Renal cortical epithelial cell (primary cell): Measurements from ENCODE around the gene PLSCR5. TPM values are rescaled to one million over a fixed set of nuclear protein-coding genes. Genes with fewer than 3 reads are reported as not detected.
A peak's percentile ranks its signal among the peaks of the same experiment; 100 is the strongest.

Experiments
- DNase-seq: peaks from one replicate; pipeline ENCODE4 v3.0.0-alpha.2; 2011; ENCODE audit warnings: low read depth
- total RNA-seq: library from RNA; depleted of rRNA; stranded (reverse); fragments of >200 nt; gene quantifications from 2 replicates; pipeline ENCODE4 v1.2.3, GENCODE V29; 2014

The PLSCR5 gene
- total RNA-seq, 1 donor from 2014 or later, result not detected

GRCh38 chr3:146589899-146590508 is 15.1 kb downstream of the PLSCR5 start:
- DNase-seq, result peak; percentile 57

- no peak for DNase-seq
Observed at GRCh38 chr3:146585156-146585555, 20.0 kb downstream of the PLSCR5 start.

- DNase-seq, result peak; percentile 21
Observed at GRCh38 chr3:146581951-146582467, 23.1 kb downstream of the PLSCR5 start.

- peak; percentile 13 for DNase-seq
Observed at GRCh38 chr3:146581080-146581601, 24.0 kb downstream of the PLSCR5 start.

- DNase-seq, result peak; percentile 75
Observed at GRCh38 chr3:146577662-146578061, 27.5 kb downstream of the PLSCR5 start.

GRCh38 chr3:146575636-146576035 is 29.5 kb downstream of the PLSCR5 start:
- DNase-seq, result no peak

- DNase-seq, result no peak
Observed at GRCh38 chr3:146574173-146574572, 31.0 kb downstream of the PLSCR5 start.

GRCh38 chr3:146569314-146569713 is 35.8 kb downstream of the PLSCR5 start:
- DNase-seq, result no peak

- DNase-seq, result no peak
Observed at GRCh38 chr3:146566138-146566537, 39.0 kb downstream of the PLSCR5 start.

GRCh38 chr3:146561879-146562278 is 43.3 kb downstream of the PLSCR5 start:
- DNase-seq, result peak; percentile 15

GRCh38 chr3:146561463-146561862 is 43.7 kb downstream of the PLSCR5 start:
- DNase-seq, result no peak

- DNase-seq, result no peak
Observed at GRCh38 chr3:146560678-146561077, 44.5 kb downstream of the PLSCR5 start.

GRCh38 chr3:146559388-146559787 is 45.8 kb downstream of the PLSCR5 start:
- DNase-seq, result no peak

- no peak for DNase-seq
Observed at GRCh38 chr3:146558781-146559180, 46.4 kb downstream of the PLSCR5 start.

- no peak for DNase-seq
Observed at GRCh38 chr3:146557745-146558144, 47.4 kb downstream of the PLSCR5 start.

- DNase-seq, result no peak
Observed at GRCh38 chr3:146555311-146555710, 49.8 kb downstream of the PLSCR5 start.

- no peak for DNase-seq
Observed at GRCh38 chr3:146554151-146554760, 50.9 kb downstream of the PLSCR5 start.

GRCh38 chr3:146550743-146551510 is 54.2 kb downstream of the PLSCR5 start:
- DNase-seq, result peak; percentile 76

- DNase-seq, result peak; percentile 8
Observed at GRCh38 chr3:146550070-146550615, 55.0 kb downstream of the PLSCR5 start.

- DNase-seq, result no peak
Observed at GRCh38 chr3:146547235-146547835, 57.8 kb downstream of the PLSCR5 start.

- peak; percentile 15 for DNase-seq
Observed at GRCh38 chr3:146546366-146546965, 58.7 kb downstream of the PLSCR5 start.
